ENCODE data around the gene AREL1. TPM values are rescaled to one million over a fixed set of nuclear protein-coding genes. Genes with fewer than 3 reads are reported as not detected.
"Not testable (repeated sequence)": the region's sequence is repeated elsewhere in the genome, so short reads cannot be mapped to it uniquely, and the experiment has no call there.

Gene AREL1, protein sequence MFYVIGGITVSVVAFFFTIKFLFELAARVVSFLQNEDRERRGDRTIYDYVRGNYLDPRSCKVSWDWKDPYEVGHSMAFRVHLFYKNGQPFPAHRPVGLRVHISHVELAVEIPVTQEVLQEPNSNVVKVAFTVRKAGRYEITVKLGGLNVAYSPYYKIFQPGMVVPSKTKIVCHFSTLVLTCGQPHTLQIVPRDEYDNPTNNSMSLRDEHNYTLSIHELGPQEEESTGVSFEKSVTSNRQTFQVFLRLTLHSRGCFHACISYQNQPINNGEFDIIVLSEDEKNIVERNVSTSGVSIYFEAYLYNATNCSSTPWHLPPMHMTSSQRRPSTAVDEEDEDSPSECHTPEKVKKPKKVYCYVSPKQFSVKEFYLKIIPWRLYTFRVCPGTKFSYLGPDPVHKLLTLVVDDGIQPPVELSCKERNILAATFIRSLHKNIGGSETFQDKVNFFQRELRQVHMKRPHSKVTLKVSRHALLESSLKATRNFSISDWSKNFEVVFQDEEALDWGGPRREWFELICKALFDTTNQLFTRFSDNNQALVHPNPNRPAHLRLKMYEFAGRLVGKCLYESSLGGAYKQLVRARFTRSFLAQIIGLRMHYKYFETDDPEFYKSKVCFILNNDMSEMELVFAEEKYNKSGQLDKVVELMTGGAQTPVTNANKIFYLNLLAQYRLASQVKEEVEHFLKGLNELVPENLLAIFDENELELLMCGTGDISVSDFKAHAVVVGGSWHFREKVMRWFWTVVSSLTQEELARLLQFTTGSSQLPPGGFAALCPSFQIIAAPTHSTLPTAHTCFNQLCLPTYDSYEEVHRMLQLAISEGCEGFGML
- polyA plus RNA-seq (2011; rRNA removed) (51.8 and 55.3 TPM in 2 replicates), polyA minus RNA-seq (2011; rRNA and poly(A)+ RNA removed) (102 and 119 TPM in 2 replicates)

DNA sequence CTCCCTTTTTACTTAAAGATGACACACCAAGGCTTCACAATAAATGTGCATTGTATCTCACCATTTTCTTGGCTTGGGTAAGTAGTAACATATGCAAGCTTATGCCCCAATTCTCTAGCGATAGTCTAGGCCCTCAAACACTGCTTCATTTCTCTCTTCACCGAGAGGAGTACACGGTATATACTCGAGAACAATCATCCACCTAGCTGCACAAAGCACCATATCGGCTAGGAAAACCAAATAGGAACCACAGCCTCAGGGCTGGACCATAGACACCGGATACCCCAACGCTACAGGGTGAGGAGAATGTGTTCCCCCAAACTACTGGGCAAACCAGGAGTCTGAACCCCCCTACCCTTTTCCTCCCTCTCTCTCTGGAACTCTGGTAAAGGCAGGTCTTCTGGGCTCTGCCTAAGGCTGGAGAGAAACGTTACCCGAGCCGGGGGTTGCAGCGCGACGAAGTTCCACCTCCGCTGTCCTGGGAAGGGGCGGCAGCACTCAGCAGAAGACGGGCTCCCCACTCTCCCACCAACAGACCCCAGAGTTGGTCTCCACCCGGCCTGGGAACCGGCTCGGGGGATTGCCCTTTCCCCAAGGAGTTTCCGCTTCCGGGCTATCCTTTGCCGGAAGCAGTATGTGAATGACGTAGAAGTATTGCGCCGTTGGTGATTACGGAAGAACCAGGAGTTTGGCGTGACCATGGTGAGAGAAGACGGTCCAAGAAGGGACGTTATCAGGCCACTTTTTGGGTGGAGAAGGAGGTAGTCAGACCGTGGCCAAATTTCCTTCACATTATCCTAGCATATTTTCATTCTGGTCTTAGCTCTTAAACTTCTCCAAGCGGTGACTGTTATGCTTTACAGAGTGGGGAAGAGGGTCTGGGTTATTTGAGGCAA is at the start of gene AREL1, which contains the start of gene FCF1:
Gene AREL1, minus strand, starts transcription at position 582 of the 896 bp plus-strand sequence. CDS start 27,465 bp downstream, outside the sequence.
Gene FCF1, plus strand, starts transcription at position 646 of the 896 bp plus-strand sequence. Its CDS starts 54 bp downstream, at position 700.
- TF ChIP-seq, protein P1, sequence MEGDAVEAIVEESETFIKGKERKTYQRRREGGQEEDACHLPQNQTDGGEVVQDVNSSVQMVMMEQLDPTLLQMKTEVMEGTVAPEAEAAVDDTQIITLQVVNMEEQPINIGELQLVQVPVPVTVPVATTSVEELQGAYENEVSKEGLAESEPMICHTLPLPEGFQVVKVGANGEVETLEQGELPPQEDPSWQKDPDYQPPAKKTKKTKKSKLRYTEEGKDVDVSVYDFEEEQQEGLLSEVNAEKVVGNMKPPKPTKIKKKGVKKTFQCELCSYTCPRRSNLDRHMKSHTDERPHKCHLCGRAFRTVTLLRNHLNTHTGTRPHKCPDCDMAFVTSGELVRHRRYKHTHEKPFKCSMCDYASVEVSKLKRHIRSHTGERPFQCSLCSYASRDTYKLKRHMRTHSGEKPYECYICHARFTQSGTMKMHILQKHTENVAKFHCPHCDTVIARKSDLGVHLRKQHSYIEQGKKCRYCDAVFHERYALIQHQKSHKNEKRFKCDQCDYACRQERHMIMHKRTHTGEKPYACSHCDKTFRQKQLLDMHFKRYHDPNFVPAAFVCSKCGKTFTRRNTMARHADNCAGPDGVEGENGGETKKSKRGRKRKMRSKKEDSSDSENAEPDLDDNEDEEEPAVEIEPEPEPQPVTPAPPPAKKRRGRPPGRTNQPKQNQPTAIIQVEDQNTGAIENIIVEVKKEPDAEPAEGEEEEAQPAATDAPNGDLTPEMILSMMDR (IDR thresholded peaks at IDR 0.05; ENCODE audit: low read depth, low read length) = no peak
- CTCF ChIA-PET = no interaction called here
- peak; percentile 49 for DNase-seq (ENCODE audit: low read depth, low spot score)
- H3K9me3 ChIP-seq (ENCODE audit: control insufficient read depth, insufficient read depth, low read length) = no peaks in the 10 kb centered on the region
- H3K4me3 ChIP-seq (ENCODE audit: low read depth, low read length) = peak within 1 kb of the TSS; percentile 93
- H3K27ac ChIP-seq (ENCODE audit: low read depth, low read length) = peak within 1 kb of the TSS; percentile 69
- H3K27me3 ChIP-seq (ENCODE audit: control insufficient read depth, insufficient read depth, low read length) = no peaks in the 10 kb centered on the region
- POLR2A ChIA-PET = no interaction called here

DNA sequence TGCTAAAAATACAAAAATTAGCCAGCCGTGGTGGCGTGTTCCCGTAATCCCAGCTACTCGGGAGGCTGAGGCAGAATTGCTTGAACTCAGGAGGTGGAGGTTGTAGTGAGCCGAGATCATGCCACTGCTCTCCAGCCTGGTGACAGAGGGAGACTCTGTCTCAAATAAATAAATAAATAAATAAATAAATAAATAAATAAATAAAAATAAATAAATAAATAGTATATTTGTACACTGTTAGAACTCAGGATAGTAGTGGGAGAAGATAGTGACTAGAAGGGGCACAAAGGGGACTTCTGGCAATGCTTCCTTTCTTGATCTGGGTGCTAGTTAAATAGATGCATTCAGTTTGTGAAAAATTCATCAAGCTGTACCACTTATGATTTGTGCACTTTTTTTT is 45.6 kb upstream of the AREL1 start:
- DNase-seq (ENCODE audit: low read depth, low spot score); H3K4me3 ChIP-seq (ENCODE audit: low read depth, low read length); H3K9me3 ChIP-seq (ENCODE audit: control insufficient read depth, insufficient read depth, low read length); H3K27ac ChIP-seq (ENCODE audit: low read depth, low read length); H3K27me3 ChIP-seq (ENCODE audit: control insufficient read depth, insufficient read depth, low read length); POLR2A ChIA-PET: not testable (repeated sequence)
- CTCF ChIA-PET = interaction anchor here (1.4 kb wide), 1 partner anchor 17 kb away, joined by 3 read pairs; no protein-coding TSS in a partner anchor

DNA sequence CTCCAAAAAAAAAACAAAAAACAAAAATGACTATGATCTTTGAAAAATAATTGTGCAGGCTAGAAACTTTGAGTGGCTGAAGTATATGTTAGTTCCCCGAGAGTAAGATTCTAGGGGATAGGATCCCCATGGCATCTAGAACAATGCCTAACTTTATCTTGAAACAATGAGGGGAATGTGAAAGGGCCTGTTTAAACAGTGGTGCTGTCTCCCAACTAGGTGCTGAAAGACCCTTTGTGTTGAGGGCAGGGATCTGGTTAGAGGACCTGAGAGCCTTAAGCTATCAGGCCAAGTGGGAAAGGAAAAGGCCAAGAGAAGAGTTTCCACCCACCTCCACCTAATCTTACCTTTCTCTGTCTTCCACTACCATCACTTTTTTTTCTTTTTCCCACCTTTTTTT is 43.4 kb upstream of the AREL1 start:
- no peak for DNase-seq (ENCODE audit: low read depth, low spot score)
- ChIA-PET POLR2A (no interaction called here), CTCF (no interaction called here)
- Histone ChIP-seq H3K27ac (ENCODE audit: low read depth, low read length) (no peak overlapping the region), H3K9me3 (ENCODE audit: control insufficient read depth, insufficient read depth, low read length) (peaks cover 8% of the 10 kb centered on the region), H3K27me3 (ENCODE audit: control insufficient read depth, insufficient read depth, low read length) (no peaks in the 10 kb centered on the region), H3K4me3 (ENCODE audit: low read depth, low read length) (no peak overlapping the region)
- TF ChIP-seq, protein P1 (IDR thresholded peaks at IDR 0.05; ENCODE audit: low read depth, low read length) = no peak

DNA sequence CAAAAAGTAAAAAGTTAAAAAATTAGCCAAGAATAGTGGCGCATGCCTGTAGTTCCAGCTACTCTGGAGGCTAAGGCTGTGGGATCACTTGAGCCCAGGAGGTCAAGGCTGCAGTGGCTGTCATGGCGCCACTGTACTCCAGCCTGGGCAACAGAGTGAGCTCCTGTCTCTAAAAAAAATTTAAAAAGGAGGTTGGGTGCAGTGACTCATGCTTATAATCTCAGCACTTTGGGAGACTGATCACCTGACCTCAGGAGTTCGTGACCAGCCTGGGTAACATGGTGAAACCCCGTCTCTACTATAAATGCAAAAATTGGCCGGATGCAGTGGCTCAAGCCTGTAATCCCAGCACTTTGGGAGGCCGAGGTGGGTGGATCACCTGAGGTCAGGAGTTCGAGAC is 42.0 kb upstream of the AREL1 start:
- ChIA-PET CTCF (no interaction called here), POLR2A (no interaction called here)
- Histone ChIP-seq H3K9me3 (ENCODE audit: control insufficient read depth, insufficient read depth, low read length) (peaks cover 8% of the 10 kb centered on the region), H3K4me3 (ENCODE audit: low read depth, low read length) (no peak overlapping the region), H3K27ac (ENCODE audit: low read depth, low read length) (no peak overlapping the region), H3K27me3 (ENCODE audit: control insufficient read depth, insufficient read depth, low read length) (no peaks in the 10 kb centered on the region)
- no peak for DNase-seq (ENCODE audit: low read depth, low spot score)
- TF ChIP-seq, protein P1 (IDR thresholded peaks at IDR 0.05; ENCODE audit: low read depth, low read length) = no peak

DNA sequence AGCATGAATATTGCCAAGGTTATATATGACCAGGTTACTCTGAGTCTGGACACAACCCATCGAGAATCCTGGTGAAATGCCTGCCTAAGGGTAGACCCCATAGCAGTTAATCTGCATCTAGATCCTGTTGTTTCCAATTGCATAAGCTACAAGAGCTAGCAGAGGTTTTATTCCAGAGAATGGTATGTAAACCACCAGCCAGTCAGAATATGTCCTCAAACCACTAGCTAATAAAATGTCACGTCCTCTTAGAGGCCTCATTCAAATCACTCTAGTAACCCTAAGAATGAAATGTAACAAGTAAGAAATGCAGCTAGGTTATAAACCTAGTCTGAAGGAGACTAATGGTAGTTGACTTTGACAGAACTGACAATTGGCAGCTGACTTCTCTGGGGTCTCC is 41.3 kb upstream of the AREL1 start:
- Histone ChIP-seq H3K27ac (ENCODE audit: low read depth, low read length) (no peak overlapping the region), H3K27me3 (ENCODE audit: control insufficient read depth, insufficient read depth, low read length) (no peaks in the 10 kb centered on the region), H3K4me3 (ENCODE audit: low read depth, low read length) (no peak overlapping the region), H3K9me3 (ENCODE audit: control insufficient read depth, insufficient read depth, low read length) (peaks cover 8% of the 10 kb centered on the region)
- ChIA-PET CTCF (no interaction called here), POLR2A (no interaction called here)
- TF ChIP-seq, protein P1 (IDR thresholded peaks at IDR 0.05; ENCODE audit: low read depth, low read length) = no peak
- no peak for DNase-seq (ENCODE audit: low read depth, low spot score)
